SHP77 treated with DMSO at 0.1 percent for 48 hours (cell line): ENCODE results near the gene PCLAF.
"Not testable (repeated sequence)": the region's sequence is repeated elsewhere in the genome, so short reads cannot be mapped to it uniquely, and the experiment has no call there.

Experiments
- DNase-seq: peaks from one replicate; lab custom pipeline; 2025; lab: John Stamatoyannopoulos, UW

Gene PCLAF

GRCh38 chr15:64361259-64361658 is 20.0 kb downstream of the PCLAF start:
- DNase-seq = no peak

- DNase-seq = no peak
These were observed 24.6 kb downstream of the PCLAF start for GRCh38 chr15:64356710-64357040.

GRCh38 chr15:64355944-64356709 is 25.1 kb downstream of the PCLAF start, which contains the start of gene CSNK1G1:
TSS of gene CSNK1G1 (minus strand) at chr15:64356173. CDS start at chr15:64300499, 55,674 bp downstream.
- DNase-seq = peak; percentile 98

GRCh38 chr15:64355348-64355943 is 25.8 kb downstream of the PCLAF start:
- DNase-seq = no peak

- DNase-seq = no peak
These were observed 26.4 kb downstream of the PCLAF start for GRCh38 chr15:64354688-64355344.

GRCh38 chr15:64351265-64351664 is 30.0 kb downstream of the PCLAF start:
- DNase-seq = no peak

- DNase-seq = no peak
These were observed 31.9 kb downstream of the PCLAF start for GRCh38 chr15:64349375-64349774.

- DNase-seq = no peak
These were observed 32.8 kb downstream of the PCLAF start for GRCh38 chr15:64348455-64348854.

- not testable (repeated sequence) for DNase-seq
These were observed 35.0 kb downstream of the PCLAF start for GRCh38 chr15:64346242-64346641.

GRCh38 chr15:64344651-64345294 is 36.5 kb downstream of the PCLAF start:
- DNase-seq = no peak

- DNase-seq = no peak
These were observed 37.4 kb downstream of the PCLAF start for GRCh38 chr15:64343841-64344240.

- no peak for DNase-seq
These were observed 38.0 kb downstream of the PCLAF start for GRCh38 chr15:64343222-64343621.

- DNase-seq = no peak
These were observed 39.3 kb downstream of the PCLAF start for GRCh38 chr15:64341961-64342360.

GRCh38 chr15:64340355-64340754 is 40.9 kb downstream of the PCLAF start:
- DNase-seq = no peak

- DNase-seq = no peak
These were observed 43.5 kb downstream of the PCLAF start for GRCh38 chr15:64337761-64338160.

- no peak for DNase-seq
These were observed 47.0 kb downstream of the PCLAF start for GRCh38 chr15:64333986-64334929.

- no peak for DNase-seq
These were observed 47.7 kb downstream of the PCLAF start for GRCh38 chr15:64333516-64333915.

- not testable (repeated sequence) for DNase-seq
These were observed 49.6 kb downstream of the PCLAF start for GRCh38 chr15:64331668-64332067.

- not testable (repeated sequence) for DNase-seq
These were observed 54.3 kb downstream of the PCLAF start for GRCh38 chr15:64326975-64327374.

GRCh38 chr15:64326458-64326857 is 54.8 kb downstream of the PCLAF start:
- DNase-seq = not testable (repeated sequence)

- DNase-seq = no peak
These were observed 56.9 kb downstream of the PCLAF start for GRCh38 chr15:64324165-64324877.
